CD4-positive, alpha-beta T cell (primary cell): ENCODE measurements around the gene CFLAR. TPM values are rescaled to one million over a fixed set of nuclear protein-coding genes. Genes with fewer than 3 reads are reported as not detected.
A peak's percentile ranks its signal among the peaks of the same experiment; 100 is the strongest.

Experiments used
- ATAC-seq: fragments of 200-7000 bp; cut with Tn5 transposase; one replicate; pipeline ENCODE4 v1.10.0; 2022; ENCODE audit warnings: mild to moderate bottlenecking; ENCODE audit not compliant: poor library complexity
- CTCF ChIA-PET: fragments of 350-600 bp; sonication (Branson Sonifier 250); formaldehyde crosslinking; loops from one replicate; lab custom pipeline; 2021; ENCODE audit warnings: antibody characterized with exemption, inconsistent platforms; lab: Charles Lee
- POLR2A ChIA-PET: fragments of 350-600 bp; sonication (Branson Sonifier 250); formaldehyde crosslinking; loops from one replicate; lab custom pipeline; 2021; ENCODE audit warnings: antibody characterized with exemption, inconsistent platforms; lab: Charles Lee
- DNase-seq, 14 experiments: peaks; one replicate each; pipeline ENCODE4 v3.0.0-alpha.2; 2013 to 2020; ENCODE audit warnings: mixed read lengths in 2 of 14
- H3K27ac ChIP-seq, 2 donors: one replicate each; pipeline versions ENCODE4 v1.5.1 to v1.7.0; 2013; ENCODE audit warnings: low read length in 2 of 2, low read depth in 1 of 2, mild to moderate bottlenecking in 1 of 2
- H3K27me3 ChIP-seq, 2 experiments: 1 replicate in 1 of 2; 2 replicates in 1 of 2; pipeline versions ENCODE4 v1.6.1 to v1.7.0; 2013; ENCODE audit warnings: low read length in 2 of 2, control low read depth in 1 of 2, mild to moderate bottlenecking in 1 of 2, moderate library complexity in 1 of 2; ENCODE audit not compliant: insufficient read depth in 2 of 2, control insufficient read depth in 1 of 2
- H3K36me3 ChIP-seq: one replicate; pipeline ENCODE4 v1.6.1; 2013; ENCODE audit warnings: low read length, control low read depth; ENCODE audit not compliant: insufficient read depth
- H3K4me1 ChIP-seq: one replicate; pipeline ENCODE4 v1.6.1; 2013; ENCODE audit warnings: low read length, control low read depth; ENCODE audit not compliant: insufficient read depth
- H3K4me3 ChIP-seq: one replicate; pipeline ENCODE4 v1.5.1; 2013; ENCODE audit warnings: mild to moderate bottlenecking, low read length, moderate library complexity
- H3K9me3 ChIP-seq, 2 experiments: 1 replicate in 1 of 2; 2 replicates in 1 of 2; pipeline versions ENCODE4 v1.6.1 to v1.7.0; 2013; ENCODE audit warnings: low read length in 2 of 2, mild to moderate bottlenecking in 2 of 2, control low read depth in 1 of 2, moderate library complexity in 1 of 2; ENCODE audit not compliant: control insufficient read depth in 1 of 2, insufficient read depth in 1 of 2
- H3K27ac Mint-ChIP-seq: one replicate; pipeline ENCODE4 v1.8.0; 2020; ENCODE audit warnings: mixed read lengths
- H3K27me3 Mint-ChIP-seq: one replicate; pipeline ENCODE4 v1.8.0; 2021; ENCODE audit warnings: mixed read lengths
- H3K36me3 Mint-ChIP-seq: one replicate; pipeline ENCODE4 v1.8.0; 2021; ENCODE audit warnings: low read depth, mixed read lengths
- H3K4me1 Mint-ChIP-seq: one replicate; pipeline ENCODE4 v1.8.0; 2021; ENCODE audit warnings: low read depth, mixed read lengths
- H3K4me3 Mint-ChIP-seq: one replicate; pipeline ENCODE4 v1.8.0; 2020; ENCODE audit warnings: mild to moderate bottlenecking, mixed read lengths
- H3K9me3 Mint-ChIP-seq: one replicate; pipeline ENCODE4 v1.8.0; 2020; ENCODE audit warnings: mixed read lengths
- CTCF ChIP-seq: fragments of 200-600 bp; IDR thresholded peaks from one replicate; pipeline ENCODE4 v1.8.0; 2022; ENCODE audit warnings: antibody characterized with exemption, mild to moderate bottlenecking
- intact Hi-C, 2 experiments: fragments of 100-400 bp; cut with DNase I in 1 of 2; cut with micrococcal nuclease in 1 of 2; formaldehyde crosslinking; loops; one replicate each; pipeline versions ENCODE4 v1.15.1 to v1.9.0; 2023 to 2025; cut with DNase I, micrococcal nuclease
- total RNA-seq, 174 experiments: library from RNA in 2 of 174; stranded (reverse) in 2 of 174; gene quantifications; one replicate each; pipeline ENCODE4 v1.2.3 and lab custom pipeline; 2021 to 2026

CFLAR gene
- total RNA-seq, 2 experiments from 2014 or later: 178 to 181 TPM

DNA sequence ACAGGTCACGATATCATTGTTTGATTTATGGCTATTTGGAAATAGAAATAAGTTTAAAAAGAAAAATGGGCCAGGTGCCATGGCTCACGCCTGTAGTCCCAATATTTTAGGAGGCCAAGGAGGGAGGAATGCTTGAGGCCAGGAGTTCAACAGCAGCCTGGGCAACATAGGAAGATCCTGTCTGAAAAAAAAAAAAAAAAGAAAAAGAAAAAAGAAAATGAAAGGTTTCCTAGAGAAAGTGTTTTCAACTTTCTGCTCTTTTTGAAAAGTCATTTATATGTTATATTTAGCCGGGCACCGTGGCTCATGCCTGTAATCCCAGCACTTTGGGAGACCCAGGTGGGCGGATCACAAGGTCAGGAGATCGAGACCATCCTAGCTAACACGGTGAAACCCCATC, 41.0 kb upstream of the CFLAR start:
- H3K27me3 ChIP-seq: no peaks in the 10 kb centered on the region
- no peak overlapping the region for H3K27ac ChIP-seq
- no peak overlapping the region for H3K4me3 ChIP-seq
- Mint-ChIP-seq H3K36me3 (peaks cover 24% of the 10 kb centered on the region), H3K4me3 (no peak overlapping the region), H3K4me1 (peaks cover 32% of the 10 kb centered on the region), H3K27me3 (no peaks in the 10 kb centered on the region), H3K9me3 (no peaks in the 10 kb centered on the region), H3K27ac (no peak overlapping the region)
- no peaks in the 10 kb centered on the region for H3K9me3 ChIP-seq
- ATAC-seq (no peak), DNase-seq (no peak)
- peaks cover 9% of the 10 kb centered on the region for H3K36me3 ChIP-seq
- POLR2A ChIA-PET: no interaction called here
- CTCF ChIA-PET: interaction anchor here (0.6 to 0.7 kb wide), 2 partner anchors 8 to 204 kb away, joined by 4 to 5 read pairs; no protein-coding TSS in a partner anchor
- peaks cover 9% of the 10 kb centered on the region for H3K4me1 ChIP-seq
- no peak for TF ChIP-seq CTCF
- intact Hi-C loops: loop anchor here (5.0 kb wide), 4 partner anchors 102 to 363 kb away; partner anchors contain the start of gene BZW1 (in 1 of the 2)

GRCh38 chr2:201084863-201085262, 31.1 kb upstream of the CFLAR start:
- no peak overlapping the region for H3K27ac ChIP-seq
- H3K36me3 Mint-ChIP-seq: peaks cover 51% of the 10 kb centered on the region
- peak overlapping the region; percentile 44 for H3K27ac Mint-ChIP-seq
- no peaks in the 10 kb centered on the region for H3K9me3 Mint-ChIP-seq
- intact Hi-C loops: no loop called here
- no peaks in the 10 kb centered on the region for H3K27me3 Mint-ChIP-seq
- H3K4me1 ChIP-seq: peaks cover 3% of the 10 kb centered on the region
- no peak overlapping the region for H3K4me3 ChIP-seq
- no peak overlapping the region for H3K4me3 Mint-ChIP-seq
- ATAC-seq: no peak
- H3K27me3 ChIP-seq: no peaks in the 10 kb centered on the region
- no peak for DNase-seq
- ChIA-PET POLR2A (interaction anchor here (0.7 to 1.1 kb wide), 2 partner anchors 16 to 32 kb away, joined by 3 read pairs; no protein-coding TSS in a partner anchor), CTCF (interaction anchor here (2.0 kb wide), 1 partner anchor 16 kb away, joined by 8 read pairs; no protein-coding TSS in a partner anchor)
- TF ChIP-seq CTCF: no peak
- H3K36me3 ChIP-seq: peaks cover 47% of the 10 kb centered on the region
- peaks cover 8% of the 10 kb centered on the region for H3K4me1 Mint-ChIP-seq
- no peaks in the 10 kb centered on the region for H3K9me3 ChIP-seq

GRCh38 chr2:201090574-201090973, 25.4 kb upstream of the CFLAR start:
- ATAC-seq (no peak), DNase-seq (no peak)
- H3K4me1 Mint-ChIP-seq: no peaks in the 10 kb centered on the region
- ChIA-PET CTCF (no interaction called here), POLR2A (no interaction called here)
- intact Hi-C loops: no loop called here
- H3K9me3 Mint-ChIP-seq: no peaks in the 10 kb centered on the region
- no peak for TF ChIP-seq CTCF
- peaks cover 26% of the 10 kb centered on the region for H3K36me3 Mint-ChIP-seq
- no peaks in the 10 kb centered on the region for H3K27me3 Mint-ChIP-seq
- Histone ChIP-seq H3K36me3 (peaks cover 19% of the 10 kb centered on the region), H3K27me3 (no peaks in the 10 kb centered on the region), H3K4me1 (no peaks in the 10 kb centered on the region), H3K9me3 (no peaks in the 10 kb centered on the region), H3K27ac (no peak overlapping the region), H3K4me3 (no peak overlapping the region)
- no peak overlapping the region for H3K27ac Mint-ChIP-seq
- no peak overlapping the region for H3K4me3 Mint-ChIP-seq
